ENCODE results near the gene GNE. TPM values are rescaled to one million over a fixed set of nuclear protein-coding genes. Genes with fewer than 3 reads are reported as not detected.

GNE gene
- total RNA-seq, 6 experiments from 2014 or later = 45.4 to 133 (median 76.5) TPM

DNA sequence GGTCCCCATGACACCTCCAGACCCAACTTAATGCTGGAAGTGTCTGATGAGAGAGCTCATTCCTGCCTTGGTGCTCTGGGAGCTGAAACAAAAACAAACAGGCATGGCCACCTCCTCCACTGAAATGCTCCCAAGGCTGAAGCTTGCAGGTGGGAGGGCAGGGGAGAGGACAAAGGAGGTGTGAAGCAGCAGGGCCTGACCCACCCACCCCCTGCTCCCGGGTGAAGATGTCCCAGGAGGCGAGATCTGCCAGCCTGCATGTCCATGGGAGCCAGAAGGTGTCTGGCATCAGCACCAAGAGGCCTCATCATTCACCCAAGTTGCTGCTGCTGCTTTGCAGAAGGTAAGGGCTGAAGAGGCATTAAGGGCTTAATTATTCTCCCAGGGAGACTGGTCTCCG lies 93.3 kb downstream of the GNE start:
- Histone ChIP-seq H3K4me1 (no peaks in the 10 kb centered on the region), H3K9me3 (no peaks in the 10 kb centered on the region), H3K27me3 (no peaks in the 10 kb centered on the region), H3K36me3 (no peaks in the 10 kb centered on the region), H3K27ac (no peak overlapping the region), H3K4me3 (no peak overlapping the region)
- DNase-seq (no peak), ATAC-seq (no peak)
- intact Hi-C loops (cut with DNase I) = no loop called here
- WGBS (ENCODE audit: insufficient coverage, low coverage, low lambda C conversion rate, missing lambda C conversion rate) = 48% methylated on average over 3 of the region's 3 CpGs
- TF ChIP-seq, protein P1, sequence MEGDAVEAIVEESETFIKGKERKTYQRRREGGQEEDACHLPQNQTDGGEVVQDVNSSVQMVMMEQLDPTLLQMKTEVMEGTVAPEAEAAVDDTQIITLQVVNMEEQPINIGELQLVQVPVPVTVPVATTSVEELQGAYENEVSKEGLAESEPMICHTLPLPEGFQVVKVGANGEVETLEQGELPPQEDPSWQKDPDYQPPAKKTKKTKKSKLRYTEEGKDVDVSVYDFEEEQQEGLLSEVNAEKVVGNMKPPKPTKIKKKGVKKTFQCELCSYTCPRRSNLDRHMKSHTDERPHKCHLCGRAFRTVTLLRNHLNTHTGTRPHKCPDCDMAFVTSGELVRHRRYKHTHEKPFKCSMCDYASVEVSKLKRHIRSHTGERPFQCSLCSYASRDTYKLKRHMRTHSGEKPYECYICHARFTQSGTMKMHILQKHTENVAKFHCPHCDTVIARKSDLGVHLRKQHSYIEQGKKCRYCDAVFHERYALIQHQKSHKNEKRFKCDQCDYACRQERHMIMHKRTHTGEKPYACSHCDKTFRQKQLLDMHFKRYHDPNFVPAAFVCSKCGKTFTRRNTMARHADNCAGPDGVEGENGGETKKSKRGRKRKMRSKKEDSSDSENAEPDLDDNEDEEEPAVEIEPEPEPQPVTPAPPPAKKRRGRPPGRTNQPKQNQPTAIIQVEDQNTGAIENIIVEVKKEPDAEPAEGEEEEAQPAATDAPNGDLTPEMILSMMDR (IDR thresholded peaks at IDR 0.05) = no peak
- TF ChIP-seq POLR2A (IDR thresholded peaks at IDR 0.05) = no peak

Small RNAs within 50 kb of the gene (small RNA-seq; reads per million reads assigned to genes)
- 0 reads per million in 2 experiments for gene RNU4-53P

Other genes with a start within 250 kb of the GNE start
- 1 to 10 TPM; 2.0 to 6.2 (median 2.6) TPM for gene RECK, start 221.5 kb downstream of the GNE start, total RNA-seq
- gene GLIPR2, start 121.7 kb downstream of the GNE start, total RNA-seq = 1 to 10 TPM; 1.2 to 3.9 (median 2.5) TPM
- gene CCIN, start 89.1 kb downstream of the GNE start, total RNA-seq = not detected
- gene CLTA, start 67.5 kb downstream of the GNE start, total RNA-seq = 100 to 1,000 TPM in 2 of 6 experiments, 10 to 100 TPM in 4; 52.3 to 154 (median 72.7) TPM
- 10 to 100 TPM in 4 of 6 experiments, 1 to 10 TPM in 2; 6.8 to 13.5 (median 11.9) TPM for gene RNF38, start 141.8 kb upstream of the GNE start, total RNA-seq